GM21619 (cell line): ENCODE results near the gene SATB2.

Source experiments
- ATAC-seq: cut with Tn5 transposase; IDR thresholded peaks from one replicate; pipeline ENCODE4 v1.9.1; 2021; ENCODE audit not compliant: unreplicated experiment

Gene SATB2

DNA sequence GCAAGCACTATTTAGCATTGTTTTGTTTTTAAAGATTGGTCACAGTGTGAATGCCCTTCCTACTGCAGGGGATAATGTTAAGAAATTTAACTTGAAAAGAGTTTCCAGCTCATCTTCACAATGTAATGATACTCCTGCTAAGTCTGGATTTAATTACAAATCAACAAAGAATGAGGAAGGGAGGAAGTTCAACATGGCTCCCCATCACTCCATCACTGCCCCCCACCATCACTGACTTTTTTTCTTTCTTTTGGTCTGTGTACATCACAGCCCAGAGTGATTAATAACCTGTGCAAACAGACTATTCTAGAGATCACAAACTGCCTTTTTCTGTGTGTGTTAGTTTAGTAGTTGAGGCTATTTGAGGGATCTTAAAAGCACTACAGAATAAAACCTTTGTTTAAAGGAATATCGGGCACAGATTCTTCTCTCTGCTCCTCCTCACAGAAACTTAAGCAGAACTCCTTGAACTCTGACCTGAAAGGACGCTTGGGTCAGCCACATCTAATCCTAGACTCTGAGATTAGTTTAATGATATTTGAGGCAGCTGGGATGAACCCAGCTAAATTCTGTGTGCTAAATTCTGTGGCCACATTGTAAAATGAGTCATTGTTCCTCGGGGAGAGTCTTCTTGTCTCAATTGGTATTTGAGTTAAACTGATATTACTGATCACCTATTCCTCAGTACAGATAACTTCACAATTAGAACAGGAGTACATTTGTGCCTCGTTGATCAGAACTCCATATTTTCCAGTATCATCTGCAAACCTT is 47.8 kb downstream of the SATB2 start:
- ATAC-seq = no peak

DNA sequence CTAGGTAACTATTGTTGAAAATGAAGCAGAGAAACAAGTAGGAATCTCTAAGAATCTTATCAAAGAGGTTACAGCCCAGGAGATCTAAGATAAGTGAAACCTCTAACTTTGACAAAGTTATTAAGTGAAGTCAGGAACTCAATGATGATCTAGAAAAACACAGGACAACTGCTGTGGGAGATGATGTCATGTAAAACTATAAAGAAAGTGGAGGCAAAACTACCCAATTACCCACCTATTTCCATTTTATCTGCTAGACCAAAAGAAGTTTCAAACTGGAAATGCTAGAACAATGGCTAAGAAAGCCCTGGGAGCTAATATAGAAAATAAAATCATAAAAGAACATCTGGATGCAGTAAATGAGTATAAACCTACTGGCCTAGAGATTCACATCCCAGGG is 50.3 kb downstream of the SATB2 start:
- no peak for ATAC-seq

DNA sequence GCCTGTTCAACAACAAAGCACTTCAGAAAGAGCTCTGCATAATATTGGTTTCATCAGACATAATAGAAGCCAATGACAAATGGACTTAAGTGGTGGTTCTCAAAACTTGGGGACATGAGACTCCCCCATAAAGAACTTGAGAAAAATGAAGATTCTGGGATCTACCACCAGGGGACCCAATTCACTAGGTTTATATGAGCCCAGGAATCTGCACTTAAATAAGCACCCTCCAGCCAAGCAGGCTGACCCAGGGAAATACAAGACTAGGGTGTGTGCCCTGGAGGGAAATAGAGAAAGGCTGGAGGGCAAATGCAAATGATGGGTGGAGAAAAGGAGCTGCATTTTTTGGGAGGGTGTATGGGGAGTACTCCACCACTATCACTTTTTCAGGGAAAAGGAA is 52.5 kb downstream of the SATB2 start:
- ATAC-seq = no peak

DNA sequence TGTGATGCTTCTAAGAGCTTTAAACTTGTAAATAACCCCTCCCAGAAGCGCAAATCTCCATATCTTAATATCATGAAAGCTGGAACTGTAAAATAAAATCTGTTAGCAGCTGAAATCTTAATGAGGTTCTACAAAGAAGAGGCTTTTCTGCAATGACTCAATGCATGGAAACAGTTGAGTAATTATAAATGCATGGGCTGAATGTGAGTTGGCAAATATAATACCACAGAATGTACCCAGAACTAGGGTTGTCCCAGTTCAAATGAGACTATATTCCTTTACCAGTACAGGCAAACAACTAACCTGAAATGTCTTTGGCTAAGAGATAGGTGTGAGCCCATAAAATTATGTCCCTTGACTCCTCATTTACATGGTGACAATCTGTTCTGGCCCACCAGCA is 52.9 kb downstream of the SATB2 start:
- no peak for ATAC-seq

DNA sequence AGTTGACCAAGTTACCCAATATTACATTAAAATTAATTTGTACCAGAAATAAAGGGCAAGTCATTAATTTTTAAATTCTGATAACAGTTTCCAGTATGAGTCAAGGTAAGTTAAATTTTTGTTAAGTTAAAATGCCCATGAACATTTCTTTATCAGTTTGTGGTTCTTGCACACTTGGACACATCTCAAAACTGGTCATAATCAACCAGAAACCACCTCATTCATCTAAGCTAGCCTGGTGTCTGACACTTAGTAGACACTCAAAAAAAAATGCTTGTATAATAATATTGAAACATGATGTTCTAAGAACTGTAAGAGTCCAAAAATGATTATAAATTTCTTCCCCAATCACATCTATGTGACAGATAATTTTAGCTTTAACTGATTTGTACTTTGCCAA is 62.4 kb downstream of the SATB2 start:
- ATAC-seq = no peak

DNA sequence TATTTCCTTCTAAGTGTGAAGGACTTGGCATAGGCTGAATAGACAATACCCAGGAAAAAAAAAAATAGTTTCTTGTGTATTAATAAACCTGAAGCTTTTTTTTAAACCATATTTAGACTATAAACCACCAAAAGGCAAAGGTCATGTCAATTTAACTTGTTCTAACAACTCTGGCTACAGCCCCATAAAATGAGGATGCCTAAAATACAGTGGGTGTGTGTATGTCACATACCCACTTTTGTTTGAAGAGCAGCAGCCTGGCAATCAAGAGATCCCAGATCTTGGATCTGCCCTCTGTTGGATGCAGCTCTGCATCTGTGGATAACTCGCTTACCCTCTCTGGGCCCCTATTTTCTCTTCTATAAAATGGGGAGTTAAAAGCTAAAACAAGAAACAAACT is 65.4 kb downstream of the SATB2 start:
- ATAC-seq = no peak

DNA sequence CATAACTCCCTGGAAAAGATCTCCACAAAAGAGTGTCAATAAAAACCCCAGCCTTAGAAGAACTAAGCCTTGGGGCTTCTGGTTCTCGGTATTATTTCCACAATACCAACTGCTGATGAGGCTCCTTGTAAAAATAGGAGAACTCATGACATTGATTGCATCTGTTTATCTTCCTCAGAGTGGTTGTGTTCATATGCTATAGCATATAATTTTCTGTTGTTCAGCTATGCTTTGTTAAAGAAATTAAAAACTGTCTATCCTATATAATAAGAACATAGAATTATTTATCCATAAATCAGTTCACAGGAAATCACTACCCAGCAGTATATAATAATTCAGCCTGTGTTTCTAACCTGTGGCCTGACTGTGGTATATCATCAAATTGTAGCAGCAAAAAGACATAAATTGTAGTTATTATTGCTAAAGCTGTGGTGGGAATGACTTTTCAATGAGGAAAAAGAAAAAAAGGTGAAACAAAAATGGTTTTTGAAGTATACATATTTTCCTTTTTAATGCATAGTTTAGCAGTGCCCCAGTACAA is 68.9 kb downstream of the SATB2 start:
- ATAC-seq = no peak

DNA sequence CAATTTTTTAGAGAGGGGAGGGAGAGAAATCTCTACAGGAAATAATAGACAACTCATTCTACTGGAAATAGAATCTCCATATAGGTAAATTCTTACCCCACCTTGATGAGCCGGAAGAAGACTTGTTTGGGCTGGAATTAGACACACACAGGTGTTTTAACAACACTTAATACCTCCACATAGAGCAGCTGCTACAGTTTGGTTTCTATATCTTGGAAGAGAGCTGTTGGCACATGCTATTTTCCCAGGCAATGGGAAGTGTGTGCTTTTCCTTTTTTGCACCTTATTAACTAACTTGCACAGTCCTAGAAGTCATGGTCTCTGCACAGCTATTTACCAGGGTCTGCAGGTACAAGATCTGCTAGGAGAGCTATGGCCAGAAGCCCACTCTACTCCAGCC is 73.7 kb downstream of the SATB2 start:
- no peak for ATAC-seq

DNA sequence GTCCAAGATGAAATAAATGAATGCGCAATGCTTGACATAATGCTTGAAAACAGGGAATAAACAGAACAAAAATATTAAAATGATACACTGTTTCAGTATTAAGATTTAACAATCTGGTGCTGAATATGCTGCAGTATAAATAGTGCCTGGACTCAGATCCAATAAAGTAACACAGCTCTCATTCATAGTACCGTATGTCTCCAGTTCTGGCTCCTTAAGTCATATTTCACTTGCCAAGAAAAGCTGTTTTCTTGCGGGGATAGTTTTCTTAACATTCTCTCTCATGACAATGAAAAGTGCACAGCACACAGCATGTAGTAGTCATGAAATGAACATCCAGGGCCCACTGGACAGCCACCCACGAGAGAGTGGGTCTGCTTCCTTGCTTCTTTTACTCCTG is 74.7 kb downstream of the SATB2 start:
- no peak for ATAC-seq

DNA sequence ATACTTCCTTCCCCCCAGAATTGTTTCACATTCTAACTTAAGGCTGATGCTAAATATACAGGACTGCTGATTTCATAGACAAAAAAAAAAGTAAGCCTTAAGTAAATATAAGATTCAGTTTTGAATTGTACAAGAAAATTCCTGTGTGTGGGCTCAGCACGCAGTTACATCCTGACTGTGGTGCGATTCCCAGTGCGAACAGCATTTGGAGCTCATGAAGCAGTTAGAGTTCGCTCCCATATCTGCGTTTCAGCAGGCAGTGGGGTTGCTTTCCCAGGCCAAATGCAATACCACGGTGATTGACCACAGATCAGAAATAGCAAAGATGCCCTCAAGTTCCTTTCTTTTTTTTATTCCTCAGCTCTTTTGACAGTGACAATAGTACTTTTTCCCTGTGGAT is 75.6 kb downstream of the SATB2 start:
- ATAC-seq = no peak

DNA sequence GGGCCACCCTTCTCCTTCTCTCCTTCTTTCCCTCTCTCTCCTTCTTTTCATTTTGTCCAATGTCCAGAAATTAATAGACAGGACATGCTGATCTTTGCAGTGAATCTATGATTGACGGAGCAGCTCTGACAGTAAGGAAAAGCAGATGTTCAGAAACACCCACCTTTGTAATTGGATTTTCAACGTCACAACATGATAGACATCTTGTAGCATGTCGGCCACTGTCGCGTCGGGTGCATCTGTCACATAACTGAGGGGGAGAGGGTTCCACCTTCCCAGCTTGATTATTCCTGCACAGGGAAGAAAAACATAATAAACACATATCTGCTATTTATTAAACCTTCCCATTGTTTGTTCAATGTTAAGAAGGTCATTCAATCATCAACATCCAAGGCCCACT is 76.2 kb downstream of the SATB2 start:
- no peak for ATAC-seq

DNA sequence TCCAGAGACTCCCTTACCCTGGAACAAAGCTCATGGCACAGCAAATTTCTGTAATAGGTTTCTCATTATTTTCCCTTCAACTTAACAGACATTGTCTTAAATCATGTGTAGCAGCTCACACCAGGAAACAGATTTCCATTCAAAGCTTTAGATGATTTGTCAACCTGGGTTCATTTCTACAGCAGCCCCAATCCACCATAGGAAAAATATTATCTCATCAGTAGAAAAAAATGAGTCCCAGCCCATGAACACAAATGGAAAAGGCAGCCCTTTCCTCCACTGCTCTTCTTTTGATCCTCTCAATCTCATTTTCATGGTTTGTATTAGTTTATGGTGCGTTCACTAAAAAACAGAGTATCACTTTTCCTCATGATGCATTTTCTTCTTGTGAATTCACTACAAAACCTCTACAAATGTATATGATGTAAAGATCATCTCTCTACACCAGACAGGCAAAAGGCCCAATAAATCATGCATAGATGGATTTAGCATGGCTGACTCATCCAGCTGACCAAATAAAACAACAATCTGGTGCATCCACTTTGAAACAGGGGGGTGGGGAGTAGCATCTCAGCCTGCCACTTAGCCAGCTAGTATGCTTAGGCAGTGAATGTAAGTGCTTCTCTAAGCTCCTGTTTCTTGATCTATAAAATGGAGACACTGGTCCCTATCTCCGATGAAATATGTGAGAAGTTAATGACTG is 78.6 kb downstream of the SATB2 start:
- no peak for ATAC-seq

DNA sequence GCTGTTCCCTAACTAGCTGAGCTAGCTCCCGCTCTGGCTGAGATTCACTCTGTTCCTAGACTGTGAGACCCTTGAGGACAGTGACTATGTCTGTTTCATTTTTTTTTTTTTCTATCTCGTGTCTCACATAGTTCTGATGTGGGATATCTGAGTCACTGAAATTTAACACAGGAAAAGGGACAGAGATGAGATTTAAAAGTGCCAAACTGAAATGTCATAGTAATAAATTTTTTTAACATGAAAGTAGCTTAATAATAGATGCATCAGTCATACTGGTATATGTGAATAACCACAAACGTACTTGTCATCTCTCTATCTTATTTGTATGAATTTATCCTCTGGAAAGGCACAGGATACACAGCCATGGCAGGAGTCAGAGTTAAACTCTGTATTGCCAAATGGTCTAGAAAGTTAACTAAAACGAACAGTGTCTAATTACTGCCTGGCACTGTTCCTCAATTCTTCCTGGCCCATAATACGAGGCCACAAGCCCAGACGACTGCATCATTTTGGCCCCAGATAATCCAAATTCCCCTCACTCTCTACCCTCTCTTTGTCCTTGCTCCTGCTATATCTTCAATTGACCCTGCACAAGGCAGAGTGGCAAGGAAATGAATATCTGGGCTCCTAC is 87.5 kb downstream of the SATB2 start:
- no peak for ATAC-seq

DNA sequence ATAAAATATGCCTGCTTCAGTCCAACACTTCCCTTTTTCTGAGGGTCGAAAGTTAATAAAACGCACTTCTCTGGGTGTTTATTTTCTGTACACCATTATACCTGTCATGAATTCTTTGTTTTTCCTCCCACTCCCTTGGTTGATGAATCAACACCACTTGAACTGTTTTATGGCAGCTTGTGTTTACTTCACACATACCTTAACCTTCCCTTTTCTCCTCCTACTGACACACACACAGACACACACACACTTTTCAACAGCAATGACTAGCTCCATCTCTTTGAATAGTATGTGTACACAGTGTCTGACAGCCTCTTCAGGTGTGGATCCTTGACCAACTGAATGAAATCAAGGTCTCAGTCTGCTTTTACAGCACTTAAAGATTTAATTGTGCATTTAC is 91.3 kb downstream of the SATB2 start:
- ATAC-seq = no peak

DNA sequence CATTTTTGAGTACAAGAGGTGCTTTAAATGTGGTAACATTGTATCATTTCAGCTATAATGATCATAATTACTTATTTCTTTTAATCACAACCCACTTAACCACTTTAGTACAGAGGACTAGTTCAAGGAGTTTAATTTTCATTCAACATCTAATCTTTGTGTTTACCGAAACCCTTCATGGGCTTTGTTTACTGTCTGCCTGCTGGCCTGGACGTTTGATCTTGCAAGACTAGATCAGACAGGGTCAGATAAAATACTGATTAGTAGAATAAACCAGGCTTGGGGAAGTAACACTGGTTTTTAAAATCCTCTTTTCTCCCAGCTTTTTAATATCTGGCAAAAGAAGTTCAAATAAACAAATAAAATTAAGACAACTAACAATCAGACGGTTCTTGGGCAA is 93.6 kb downstream of the SATB2 start:
- ATAC-seq = no peak

DNA sequence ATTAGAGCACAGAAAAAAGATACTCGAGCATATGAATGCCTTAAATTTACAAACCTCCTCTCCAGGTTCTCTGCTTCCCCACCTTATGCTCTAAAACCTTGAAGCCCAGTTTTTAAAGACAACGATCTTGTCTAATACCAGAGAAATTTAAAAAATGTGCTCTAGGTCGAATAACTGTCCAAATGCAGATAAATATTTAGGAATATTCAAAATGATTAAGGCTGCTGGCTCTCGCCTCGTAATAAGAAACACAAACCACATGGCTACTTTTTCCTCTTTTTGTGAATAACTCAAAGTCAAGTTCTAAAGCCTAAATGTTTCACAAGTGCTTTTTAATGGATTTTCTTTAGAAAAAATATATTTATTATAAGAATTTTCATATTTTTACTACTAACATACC is 101.3 kb downstream of the SATB2 start:
- no peak for ATAC-seq

DNA sequence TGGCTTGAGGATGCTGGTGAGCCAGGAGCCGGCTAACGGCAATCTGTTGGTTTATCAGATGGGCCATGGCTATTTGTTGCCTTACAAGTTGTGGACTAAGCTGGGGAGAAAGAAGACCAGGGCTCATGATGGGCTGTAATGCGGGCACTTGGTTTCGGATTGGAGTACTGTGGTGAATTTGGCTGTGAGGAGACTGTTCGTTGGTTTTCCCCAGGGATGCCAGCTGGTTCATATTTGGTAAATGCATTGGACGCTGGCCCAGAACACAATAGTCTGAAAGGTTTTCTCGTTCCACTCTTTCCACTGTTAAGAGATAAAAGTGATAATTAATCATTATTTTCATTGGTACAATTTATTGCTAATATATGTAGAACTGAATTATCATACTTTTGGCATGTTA is 108.9 kb downstream of the SATB2 start:
- no peak for ATAC-seq

DNA sequence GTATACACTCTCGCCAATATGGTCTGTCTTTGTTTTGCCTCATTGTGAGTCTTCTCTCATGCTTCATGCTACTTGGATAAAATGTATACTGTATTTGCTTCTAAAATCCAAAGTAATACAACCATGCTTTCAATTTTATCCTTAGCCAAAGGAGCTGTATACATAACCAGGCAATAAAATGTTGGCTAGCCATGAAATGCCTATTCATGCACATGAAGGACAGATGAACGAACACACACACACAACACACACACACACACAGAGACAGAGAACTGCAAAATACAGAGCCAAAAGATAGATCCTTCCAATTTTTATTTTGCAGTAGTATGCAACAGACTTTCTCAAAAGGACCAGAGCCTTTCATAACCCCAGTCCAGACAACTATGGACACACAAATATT is 113.7 kb downstream of the SATB2 start:
- no peak for ATAC-seq

DNA sequence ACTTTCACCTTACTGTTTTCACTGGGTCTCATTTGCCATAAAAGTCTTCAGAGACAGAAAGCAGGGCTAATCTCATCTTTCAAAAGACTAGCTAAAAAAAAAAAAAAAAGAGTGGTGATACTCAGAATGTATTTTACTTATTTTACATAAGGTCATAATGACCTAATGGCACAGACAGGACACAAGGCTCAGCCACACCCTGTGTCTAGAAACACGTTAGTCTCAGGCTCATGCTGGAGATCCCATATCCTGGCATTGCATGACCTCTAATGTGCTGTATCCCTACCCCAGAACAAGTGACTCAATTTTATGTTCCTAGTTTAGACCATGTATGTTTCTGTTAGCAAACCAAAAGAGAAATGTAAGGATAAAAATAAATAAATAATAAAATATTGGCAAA is 115.4 kb downstream of the SATB2 start:
- ATAC-seq = no peak

DNA sequence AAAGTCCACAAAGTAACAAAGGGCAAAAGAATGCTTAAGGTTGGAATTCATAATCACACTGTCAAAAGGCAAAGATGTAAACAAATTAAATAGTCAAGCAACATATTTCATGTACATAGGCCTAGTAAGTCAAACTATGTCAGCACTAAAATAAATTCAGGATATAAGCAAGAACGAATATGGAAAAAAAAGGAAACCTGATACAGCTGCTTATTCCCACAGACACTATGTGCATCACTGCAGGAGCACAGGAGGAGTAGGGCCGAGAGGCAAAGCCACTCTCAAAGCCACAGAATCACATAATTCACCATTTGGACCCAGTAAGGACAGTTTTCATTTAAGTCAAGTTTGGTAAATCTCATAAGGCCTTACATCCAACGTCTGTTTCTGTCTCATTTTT is 116.6 kb downstream of the SATB2 start:
- no peak for ATAC-seq

DNA sequence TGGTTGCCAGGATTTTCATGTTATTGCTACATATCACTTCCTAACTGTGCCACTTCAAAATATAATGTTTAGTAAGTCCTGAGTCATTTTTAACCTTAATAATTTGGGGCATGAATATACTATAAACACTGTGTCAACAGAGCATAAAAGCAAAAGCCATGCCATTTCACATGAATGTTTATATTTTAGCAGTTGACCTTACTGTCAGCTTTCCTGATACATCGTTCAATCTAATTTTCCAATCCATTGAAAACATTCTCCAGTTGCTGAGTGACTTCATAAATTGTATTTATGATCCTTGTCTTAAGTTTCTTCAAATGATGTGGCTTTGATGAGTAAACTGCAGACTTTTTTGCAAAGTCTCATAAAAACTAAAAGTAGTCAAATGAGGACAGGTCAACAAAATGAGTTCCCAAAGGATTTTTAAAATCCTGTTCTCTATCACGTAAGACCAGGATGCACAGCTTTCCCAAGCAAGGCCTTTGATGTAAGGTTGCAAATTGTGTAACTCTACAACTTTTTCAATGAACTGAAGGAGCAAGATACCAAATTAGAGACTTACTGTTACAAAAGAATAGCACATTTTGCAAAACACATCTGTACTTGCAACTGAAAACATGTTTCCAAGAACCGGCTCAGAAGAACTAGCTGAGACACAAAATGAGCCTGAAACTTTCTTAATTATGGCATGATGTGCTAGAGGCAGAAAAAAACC is 117.7 kb downstream of the SATB2 start:
- no peak for ATAC-seq
